Suprapubic skin (tissue), 4 donors: Measurements from ENCODE around the gene DCBLD1. TPM values are rescaled to one million over a fixed set of nuclear protein-coding genes. Genes with fewer than 3 reads are reported as not detected.
"Not testable (repeated sequence)": the region's sequence is repeated elsewhere in the genome, so short reads cannot be mapped to it uniquely, and the experiment has no call there.

Experiments
- DNase-seq, 2 donors: peaks; one replicate each; pipeline ENCODE4 v3.0.0-alpha.2; 2019; ENCODE audit warnings: low spot score in 2 of 2
- H3K27ac ChIP-seq: fragments of 200-600 bp; sonication (generic); one replicate; pipeline ENCODE4 v1.5.1; 2019
- H3K27me3 ChIP-seq: fragments of 200-600 bp; sonication (generic); one replicate; pipeline ENCODE4 v1.5.1; 2019
- H3K36me3 ChIP-seq: fragments of 200-600 bp; sonication (generic); one replicate; pipeline ENCODE4 v1.5.1; 2019
- H3K4me1 ChIP-seq: fragments of 200-600 bp; sonication (generic); one replicate; pipeline ENCODE4 v1.5.1; 2019
- H3K4me3 ChIP-seq: fragments of 200-600 bp; sonication (generic); one replicate; pipeline ENCODE4 v1.5.1; 2019; ENCODE audit warnings: mild to moderate bottlenecking
- H3K9me3 ChIP-seq: fragments of 200-600 bp; sonication (generic); one replicate; pipeline ENCODE4 v1.5.1; 2019
- EP300 ChIP-seq: sonication (generic); formaldehyde crosslinking; IDR thresholded peaks from one replicate; pipeline ENCODE4 v1.6.1; 2017; ENCODE audit warnings: antibody characterized with exemption
- POLR2A ChIP-seq, 2 donors: fragments of 450-650 bp; IDR thresholded peaks; one replicate each; pipeline ENCODE4 v1.6.1; 2017; ENCODE audit warnings: antibody characterized with exemption in 2 of 2, mild to moderate bottlenecking in 2 of 2, moderate library complexity in 2 of 2
- POLR2AphosphoS5 ChIP-seq, 3 donors: sonication (generic); formaldehyde crosslinking; IDR thresholded peaks; one replicate each; pipeline ENCODE4 v1.6.1; 2017; ENCODE audit warnings: antibody characterized with exemption in 3 of 3
- WGBS: methylation state at CpG from one replicate; pipeline ENCODE4 v1.1.5; 2018; 5-methylcytosine and 5-hydroxymethylcytosine counted together
- total RNA-seq, 4 donors: library from RNA; depleted of rRNA; stranded (reverse); fragments of >200 nt; gene quantifications; one replicate each; pipeline ENCODE4 v1.1.0, GENCODE V29; 2016
- TF ChIP-seq, protein P1 (sequence below), 2 donors: fragments of 200-600 bp in 1 of 2; fragments of 450-650 bp in 1 of 2; sonication (generic) in 1 of 2; IDR thresholded peaks; one replicate each; pipeline ENCODE4 v1.5.1; 2016 to 2019; ENCODE audit warnings: antibody characterized with exemption in 2 of 2, mild to moderate bottlenecking in 1 of 2, moderate library complexity in 1 of 2

The DCBLD1 gene
- total RNA-seq = 10 to 100 TPM in 1 of 4 donors, 1 to 10 TPM in 3; 3.6 to 15.7 (median 4.9) TPM

DNA sequence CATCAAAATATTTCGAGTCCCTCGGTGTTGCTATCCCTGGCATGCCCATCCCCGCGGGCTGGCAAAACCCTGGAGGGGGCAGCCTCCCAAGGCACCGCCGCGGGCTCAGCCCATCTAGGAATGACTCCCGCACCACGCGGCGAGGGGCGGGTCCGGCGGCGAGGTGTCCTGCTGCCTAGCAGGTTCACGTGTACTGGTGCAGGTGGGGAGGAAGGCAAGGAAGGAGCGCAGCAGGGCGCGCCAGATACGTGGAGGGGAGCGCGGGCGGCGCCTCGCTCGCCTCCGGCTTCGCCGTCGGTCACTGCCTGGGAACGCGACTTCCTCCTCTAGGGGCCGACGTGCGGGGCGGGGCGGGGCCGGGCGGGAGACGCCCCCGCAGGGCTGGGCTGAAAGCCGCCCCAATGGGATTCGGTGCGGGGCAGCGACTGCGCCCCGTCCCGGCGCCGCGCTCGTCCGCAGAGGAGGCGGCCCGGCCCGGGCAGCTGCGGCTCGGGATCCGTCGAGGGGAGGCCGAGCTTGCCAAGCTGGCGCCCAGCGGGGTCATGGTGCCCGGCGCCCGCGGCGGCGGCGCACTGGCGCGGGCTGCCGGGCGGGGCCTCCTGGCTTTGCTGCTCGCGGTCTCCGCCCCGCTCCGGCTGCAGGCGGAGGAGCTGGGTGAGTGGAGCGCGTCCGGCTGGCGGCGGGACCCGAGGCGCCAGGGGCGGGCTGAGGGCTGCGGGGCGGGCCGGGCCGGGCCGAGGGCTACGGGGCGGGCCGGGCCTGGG lies at the start of gene DCBLD1:
DCBLD1 (plus strand) TSS at position 435 of the 764 bp plus-strand sequence; CDS start at position 543, 108 bp downstream.
- WGBS = 4% methylated on average over 8 of the region's 96 CpGs
- Histone ChIP-seq H3K4me1 (peaks cover 17% of the 10 kb centered on the region), H3K36me3 (no peaks in the 10 kb centered on the region), H3K4me3 (peak within 1 kb of the TSS; percentile 84), H3K9me3 (no peaks in the 10 kb centered on the region), H3K27me3 (no peaks in the 10 kb centered on the region), H3K27ac (peak within 1 kb of the TSS; percentile 88)
- DNase-seq = peak; percentile 80 to 81
- TF ChIP-seq EP300 (no peak), POLR2AphosphoS5 (IDR thresholded peaks at IDR 0.05) (no peak), POLR2A (IDR thresholded peaks at IDR 0.05) (peak in 1 of 2 donors; percentile 17)
- TF ChIP-seq, protein P1, sequence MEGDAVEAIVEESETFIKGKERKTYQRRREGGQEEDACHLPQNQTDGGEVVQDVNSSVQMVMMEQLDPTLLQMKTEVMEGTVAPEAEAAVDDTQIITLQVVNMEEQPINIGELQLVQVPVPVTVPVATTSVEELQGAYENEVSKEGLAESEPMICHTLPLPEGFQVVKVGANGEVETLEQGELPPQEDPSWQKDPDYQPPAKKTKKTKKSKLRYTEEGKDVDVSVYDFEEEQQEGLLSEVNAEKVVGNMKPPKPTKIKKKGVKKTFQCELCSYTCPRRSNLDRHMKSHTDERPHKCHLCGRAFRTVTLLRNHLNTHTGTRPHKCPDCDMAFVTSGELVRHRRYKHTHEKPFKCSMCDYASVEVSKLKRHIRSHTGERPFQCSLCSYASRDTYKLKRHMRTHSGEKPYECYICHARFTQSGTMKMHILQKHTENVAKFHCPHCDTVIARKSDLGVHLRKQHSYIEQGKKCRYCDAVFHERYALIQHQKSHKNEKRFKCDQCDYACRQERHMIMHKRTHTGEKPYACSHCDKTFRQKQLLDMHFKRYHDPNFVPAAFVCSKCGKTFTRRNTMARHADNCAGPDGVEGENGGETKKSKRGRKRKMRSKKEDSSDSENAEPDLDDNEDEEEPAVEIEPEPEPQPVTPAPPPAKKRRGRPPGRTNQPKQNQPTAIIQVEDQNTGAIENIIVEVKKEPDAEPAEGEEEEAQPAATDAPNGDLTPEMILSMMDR (IDR thresholded peaks at IDR 0.05) = no peak

DNA sequence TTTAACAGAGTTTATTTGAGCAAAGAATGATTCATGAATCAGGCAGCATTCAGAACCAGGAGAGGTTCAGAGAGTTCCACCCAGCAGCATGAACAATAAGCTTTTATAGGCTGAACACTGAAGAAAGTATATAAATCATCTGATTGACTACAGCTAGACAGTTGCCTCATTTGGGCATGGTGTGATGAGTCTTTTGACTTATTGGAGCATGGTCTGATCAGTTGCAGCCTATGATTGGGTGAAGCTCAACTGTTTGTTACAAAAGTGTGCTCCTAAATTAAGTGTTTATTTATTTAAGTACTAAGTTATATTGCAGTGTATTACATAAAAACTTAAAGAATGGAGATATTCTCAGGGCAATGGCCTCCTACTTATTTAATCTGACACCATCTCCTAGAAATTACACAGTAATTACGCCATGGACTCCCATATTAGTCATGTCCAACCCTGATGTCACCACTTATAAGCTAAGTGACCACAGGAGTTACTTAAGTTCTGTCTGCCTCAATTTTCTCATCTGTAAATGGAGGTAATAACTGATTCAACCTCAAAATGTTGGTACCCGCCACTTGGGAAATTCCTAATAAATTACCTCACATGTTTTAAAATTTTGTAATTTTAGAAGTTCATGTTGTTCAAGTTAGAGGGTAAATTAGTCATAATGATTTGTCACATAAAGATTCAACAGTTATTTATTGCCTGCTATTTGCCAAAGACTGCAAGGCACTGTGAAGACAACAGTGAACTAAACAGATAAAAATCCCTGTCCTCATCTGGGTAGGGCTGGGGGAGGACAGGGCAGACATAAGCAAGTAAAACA lies 41.6 kb upstream of the DCBLD1 start:
- DNase-seq = no peak
- peak overlapping the region; percentile 38 for H3K27ac ChIP-seq
- H3K27me3 ChIP-seq = peaks cover under 1% of the 10 kb centered on the region
- WGBS = 49% methylated on average over 2 of the region's 2 CpGs
- TF ChIP-seq EP300 (no peak), POLR2AphosphoS5 (IDR thresholded peaks at IDR 0.05) (no peak), POLR2A (IDR thresholded peaks at IDR 0.05) (no peak)
- TF ChIP-seq, protein P1 (IDR thresholded peaks at IDR 0.05) = no peak
- no peaks in the 10 kb centered on the region for H3K9me3 ChIP-seq
- no peak overlapping the region for H3K4me3 ChIP-seq
- H3K36me3 ChIP-seq = no peaks in the 10 kb centered on the region
- no peaks in the 10 kb centered on the region for H3K4me1 ChIP-seq

DNA sequence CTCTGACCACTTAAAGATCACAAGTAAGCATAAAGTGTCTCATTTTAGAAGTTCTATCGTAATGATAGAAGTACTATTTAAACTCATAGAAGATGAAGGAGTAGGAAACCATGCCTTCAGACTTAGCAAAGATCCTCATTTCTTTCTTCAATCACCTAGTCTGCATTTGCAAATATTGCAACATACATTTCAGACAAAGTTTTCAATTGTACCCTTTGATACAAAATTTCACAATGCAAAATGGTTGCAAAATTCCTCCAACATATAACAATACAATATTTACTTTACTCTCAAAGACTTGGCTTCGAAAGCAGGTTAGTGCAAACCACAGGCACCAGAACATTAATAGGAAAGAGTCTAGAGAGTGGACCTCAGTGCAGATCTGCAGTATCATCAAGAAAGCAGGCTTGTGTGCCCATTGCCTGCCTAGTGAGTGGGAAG lies 40.6 kb upstream of the DCBLD1 start:
- no peak for TF ChIP-seq POLR2AphosphoS5 (IDR thresholded peaks at IDR 0.05)
- no peak for TF ChIP-seq POLR2A (IDR thresholded peaks at IDR 0.05)
- TF ChIP-seq, protein P1 (IDR thresholded peaks at IDR 0.05) = no peak
- TF ChIP-seq EP300 = no peak
- Histone ChIP-seq H3K9me3 (no peaks in the 10 kb centered on the region), H3K27ac (peak overlapping the region; percentile 38), H3K36me3 (no peaks in the 10 kb centered on the region), H3K4me1 (no peaks in the 10 kb centered on the region), H3K27me3 (peaks cover 6% of the 10 kb centered on the region), H3K4me3 (no peak overlapping the region)
- no peak for DNase-seq
- WGBS = 73% methylated on average over 2 of the region's 2 CpGs

DNA sequence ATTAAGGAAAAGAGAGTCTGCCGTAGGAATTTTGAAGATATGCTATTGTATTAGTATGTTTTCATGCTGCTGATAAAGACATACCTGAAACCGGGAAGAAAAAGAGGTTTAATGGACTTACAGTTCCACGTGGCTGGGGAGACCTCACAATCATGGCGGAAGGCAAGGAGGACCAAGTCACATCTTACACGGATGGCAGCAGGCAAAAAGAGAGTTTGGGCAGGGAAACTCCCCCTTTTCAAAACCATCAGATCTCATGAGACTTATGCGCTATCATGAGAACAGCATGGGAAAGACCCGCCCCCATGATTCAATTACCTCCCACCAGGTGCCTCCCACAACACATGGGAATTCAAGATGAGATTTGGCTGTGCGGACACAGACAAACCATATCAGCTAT lies 40.2 kb upstream of the DCBLD1 start:
- not testable (repeated sequence) for H3K4me1 ChIP-seq, H3K27me3 ChIP-seq, H3K36me3 ChIP-seq, H3K27ac ChIP-seq, H3K9me3 ChIP-seq, DNase-seq, H3K4me3 ChIP-seq
- 76% methylated on average over 8 of the region's 8 CpGs for WGBS

DNA sequence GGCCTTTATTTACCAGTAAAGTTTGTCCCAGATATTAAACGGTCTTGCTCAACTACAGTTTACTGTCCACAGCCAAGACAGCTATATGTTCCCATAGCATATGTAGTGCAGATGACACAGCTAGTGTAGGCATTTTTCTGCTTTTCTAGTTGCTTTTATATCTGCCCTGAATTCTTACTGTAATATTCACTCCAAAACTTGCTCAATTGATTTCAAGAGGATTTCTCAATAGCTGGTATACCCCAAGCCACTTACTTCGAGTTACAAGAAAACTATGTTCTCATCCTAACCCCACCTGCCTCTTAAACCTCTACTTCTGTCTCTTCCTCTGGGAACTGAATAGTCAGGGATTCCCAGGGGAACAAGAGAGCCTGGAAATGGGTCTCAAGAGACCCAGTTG lies 37.9 kb upstream of the DCBLD1 start:
- 54% methylated on average over 2 of the region's 2 CpGs for WGBS
- Histone ChIP-seq H3K4me3 (no peak overlapping the region), H3K36me3 (no peaks in the 10 kb centered on the region), H3K27me3 (peaks cover 7% of the 10 kb centered on the region), H3K4me1 (peaks cover 4% of the 10 kb centered on the region), H3K27ac (no peak overlapping the region), H3K9me3 (no peaks in the 10 kb centered on the region)
- TF ChIP-seq POLR2A (IDR thresholded peaks at IDR 0.05) = no peak
- TF ChIP-seq, protein P1 (IDR thresholded peaks at IDR 0.05) = no peak
- TF ChIP-seq EP300 = no peak
- no peak for TF ChIP-seq POLR2AphosphoS5 (IDR thresholded peaks at IDR 0.05)
- DNase-seq = no peak
